HG03135 (cell line): Measurements from ENCODE around the gene SLC22A13.
"Not testable (repeated sequence)": the region's sequence is repeated elsewhere in the genome, so short reads cannot be mapped to it uniquely, and the experiment has no call there.

Experiments used
- ATAC-seq: cut with Tn5 transposase; IDR thresholded peaks from one replicate; pipeline ENCODE4 v1.9.1; 2021; ENCODE audit warnings: mild to moderate bottlenecking, moderate library complexity; ENCODE audit not compliant: unreplicated experiment

SLC22A13 gene

DNA sequence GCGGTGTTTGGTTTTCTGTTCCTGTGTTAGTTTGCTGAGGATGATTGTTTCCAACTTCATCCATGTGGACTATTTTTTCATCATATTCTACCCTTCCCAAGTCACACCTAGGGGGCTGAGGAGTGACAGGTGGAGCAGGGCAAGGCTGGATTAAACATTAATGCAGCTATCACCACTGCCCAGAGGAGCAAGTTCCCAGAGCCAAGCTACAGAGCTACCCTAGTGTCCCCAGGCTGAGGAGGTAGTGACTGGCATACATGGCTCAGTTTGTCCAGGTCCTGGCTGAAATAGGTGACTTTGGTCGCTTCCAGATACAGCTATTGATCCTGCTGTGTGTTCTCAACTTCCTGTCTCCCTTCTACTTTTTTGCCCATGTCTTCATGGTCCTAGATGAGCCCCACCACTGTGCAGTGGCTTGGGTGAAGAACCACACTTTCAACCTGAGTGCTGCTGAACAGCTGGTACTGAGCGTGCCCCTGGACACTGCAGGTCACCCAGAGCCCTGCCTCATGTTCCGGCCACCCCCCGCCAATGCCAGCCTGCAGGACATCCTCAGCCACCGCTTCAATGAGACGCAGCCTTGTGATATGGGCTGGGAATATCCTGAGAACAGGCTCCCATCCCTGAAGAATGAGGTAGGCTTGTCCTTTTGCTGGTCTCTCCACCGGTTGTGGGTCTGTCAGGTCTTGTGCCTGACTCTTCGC, at the start of gene SLC22A13:
Gene SLC22A13, plus strand, starts transcription at position 209 of the 704 bp plus-strand sequence. Its CDS starts 49 bp downstream, at position 258.
- ATAC-seq: no peak

DNA sequence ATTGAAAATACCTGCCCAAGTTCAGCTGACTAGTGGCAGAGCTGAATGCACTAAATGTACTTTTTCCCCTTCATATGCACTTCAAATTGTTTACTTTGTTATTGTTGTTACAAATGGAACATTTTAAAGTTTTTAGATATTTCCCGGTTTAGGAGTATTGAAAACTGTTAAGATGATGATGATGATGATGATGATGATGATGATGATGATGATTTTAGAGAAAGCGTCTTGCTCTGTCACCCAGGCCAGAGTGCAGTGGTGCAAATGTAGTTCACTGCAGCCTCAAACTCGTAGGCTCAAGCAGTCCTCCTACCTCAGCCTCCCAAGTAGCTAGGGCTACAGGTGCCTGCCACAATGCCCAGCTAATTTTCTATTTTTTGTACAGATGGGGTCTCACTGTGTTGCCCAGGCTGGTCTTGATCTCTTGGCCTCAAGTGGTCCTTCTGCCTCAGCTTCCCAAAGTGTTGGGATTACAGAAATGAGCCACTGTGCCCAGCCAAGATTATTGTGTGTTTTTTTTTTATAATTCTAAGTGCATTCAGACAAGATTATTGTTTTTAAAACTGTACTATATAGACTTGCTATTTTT, 45.9 kb upstream of the SLC22A13 start:
- no peak for ATAC-seq

DNA sequence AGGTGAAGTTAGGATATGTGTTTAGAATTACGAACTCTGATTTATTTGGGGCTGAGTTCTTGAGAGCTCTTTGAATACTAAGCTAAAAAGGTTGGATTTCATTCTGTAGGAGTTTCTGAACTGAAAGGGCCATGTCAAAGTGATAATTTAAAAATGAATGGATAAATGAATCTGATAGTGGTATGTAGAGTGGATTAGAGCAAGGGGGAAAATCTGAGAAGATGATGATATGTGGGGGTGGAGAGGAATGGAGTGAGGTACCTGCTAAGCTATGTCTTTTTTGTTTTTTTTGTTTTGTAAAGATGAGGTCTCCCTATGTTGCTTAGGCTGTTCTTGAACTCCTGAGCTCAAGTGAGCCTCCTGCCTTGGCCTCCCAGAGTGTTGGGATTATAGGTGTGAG, 44.6 kb upstream of the SLC22A13 start:
- ATAC-seq: no peak

DNA sequence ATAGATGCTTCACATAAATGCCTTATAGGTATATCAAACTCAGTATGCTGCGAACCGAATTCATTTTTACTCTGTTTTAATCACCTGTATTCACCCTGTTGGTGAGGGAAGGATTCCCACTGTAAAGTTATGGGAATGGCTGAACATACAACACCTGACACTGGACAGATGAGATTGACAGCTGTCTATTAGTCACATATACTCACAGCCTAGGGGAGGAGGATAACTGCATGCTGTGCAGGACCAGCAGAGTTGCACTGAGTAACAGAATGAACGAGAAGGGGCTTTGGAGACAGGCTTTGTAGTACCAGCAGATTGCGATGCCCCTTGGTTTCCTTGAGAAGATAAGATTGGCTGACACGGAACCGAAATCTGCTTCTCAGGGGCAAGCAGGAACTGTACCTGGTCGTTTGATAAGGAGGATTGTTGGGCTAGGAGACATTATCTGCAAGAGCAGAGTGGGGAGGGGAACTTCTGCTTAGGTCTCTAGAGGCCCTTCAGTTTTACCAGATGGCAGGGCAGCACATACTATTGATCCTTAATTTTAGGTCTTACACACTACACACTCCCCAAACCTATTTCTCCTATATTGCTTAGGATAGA, 43.5 kb upstream of the SLC22A13 start:
- no peak for ATAC-seq

DNA sequence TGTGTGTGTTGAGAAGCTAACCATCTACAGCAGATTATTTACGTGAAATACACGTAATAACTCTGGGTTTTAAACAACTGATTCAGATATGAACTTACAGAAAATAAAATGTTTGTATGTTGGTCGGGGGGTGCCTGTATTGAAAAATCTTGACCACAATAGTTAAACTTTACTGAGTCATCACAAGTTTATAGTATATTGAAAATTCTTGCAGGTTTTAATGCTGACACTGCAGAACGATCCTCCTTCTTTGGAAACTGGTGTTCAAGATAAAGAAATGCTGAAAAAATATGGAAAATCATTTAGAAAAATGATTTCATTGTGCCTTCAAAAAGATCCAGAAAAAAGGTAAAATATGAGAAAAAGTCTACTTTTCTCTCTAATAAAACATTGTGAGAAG, 41.3 kb upstream of the SLC22A13 start:
- no peak for ATAC-seq

GRCh38 chr3:38226273-38226672, 39.3 kb upstream of the SLC22A13 start:
- no peak for ATAC-seq

DNA sequence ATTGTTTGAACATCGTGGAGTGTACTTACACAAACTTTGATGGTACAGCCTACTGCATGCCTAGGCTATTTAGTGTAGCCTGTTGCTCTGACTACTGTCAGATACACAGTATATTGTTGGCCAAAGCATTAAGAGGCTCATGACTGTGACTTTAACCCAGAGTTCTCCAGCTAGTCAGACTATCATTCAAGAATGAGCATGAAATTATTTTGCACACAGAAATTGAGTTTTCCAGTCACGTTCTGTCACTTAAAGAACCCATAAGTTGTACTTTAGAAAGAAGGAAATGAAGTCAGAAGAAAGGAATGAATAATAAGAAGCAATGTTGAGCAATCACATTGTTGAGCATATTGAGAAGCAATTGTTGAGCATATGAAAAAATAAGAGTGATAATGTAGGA, 37.6 kb upstream of the SLC22A13 start:
- no peak for ATAC-seq

GRCh38 chr3:38229036-38229435, 36.6 kb upstream of the SLC22A13 start:
- no peak for ATAC-seq

- no peak for ATAC-seq
Observed at GRCh38 chr3:38232701-38233100, 32.9 kb upstream of the SLC22A13 start.

DNA sequence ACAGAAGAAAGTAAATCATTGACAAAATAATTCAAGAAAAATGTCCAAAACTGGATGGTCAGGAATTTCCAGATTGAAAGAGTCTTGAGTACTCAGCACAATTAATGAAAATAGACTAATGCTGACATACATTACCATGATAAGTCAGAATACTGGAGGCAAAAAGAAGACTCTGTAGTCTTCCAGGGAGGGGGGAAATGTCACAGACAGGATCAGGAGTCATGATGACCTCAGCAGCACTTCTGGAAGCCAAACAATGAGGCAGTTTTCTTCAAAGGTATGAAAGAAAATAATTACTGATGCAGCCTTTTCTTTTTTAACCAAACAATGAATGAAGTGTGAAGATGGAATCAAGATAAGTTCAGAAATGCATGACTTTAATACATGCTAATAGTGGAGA, 30.1 kb upstream of the SLC22A13 start:
- ATAC-seq: no peak

DNA sequence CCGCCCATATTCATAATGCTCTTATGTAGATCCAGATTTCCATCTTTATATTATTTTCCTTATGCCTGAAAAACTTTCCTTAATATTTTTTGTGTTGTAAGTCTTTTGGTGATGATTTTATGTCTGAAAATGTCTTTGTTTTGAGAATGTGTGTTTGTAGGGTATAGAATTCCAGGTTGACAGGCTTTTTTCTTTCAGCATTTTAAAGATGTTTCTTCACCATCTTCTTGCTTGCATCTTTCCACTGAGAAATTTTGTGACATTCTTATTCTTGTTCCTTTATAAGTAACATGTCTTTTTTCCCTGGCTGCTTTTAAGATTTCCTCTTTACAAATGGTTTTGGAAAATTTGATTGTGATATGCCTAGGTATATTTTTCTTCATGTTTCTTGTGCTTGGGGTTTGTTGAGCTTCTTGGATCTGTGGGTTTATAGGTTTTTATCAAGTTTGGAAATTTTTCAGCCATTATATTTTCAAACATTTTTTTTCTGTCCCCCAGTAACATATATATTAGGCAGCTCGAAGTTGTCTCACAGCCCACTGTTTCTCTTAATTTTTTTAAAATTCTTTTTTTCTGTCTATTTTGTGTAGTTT, 27.1 kb upstream of the SLC22A13 start:
- ATAC-seq: no peak

- ATAC-seq: not testable (repeated sequence)
Observed at GRCh38 chr3:38242812-38243211, 22.8 kb upstream of the SLC22A13 start.

DNA sequence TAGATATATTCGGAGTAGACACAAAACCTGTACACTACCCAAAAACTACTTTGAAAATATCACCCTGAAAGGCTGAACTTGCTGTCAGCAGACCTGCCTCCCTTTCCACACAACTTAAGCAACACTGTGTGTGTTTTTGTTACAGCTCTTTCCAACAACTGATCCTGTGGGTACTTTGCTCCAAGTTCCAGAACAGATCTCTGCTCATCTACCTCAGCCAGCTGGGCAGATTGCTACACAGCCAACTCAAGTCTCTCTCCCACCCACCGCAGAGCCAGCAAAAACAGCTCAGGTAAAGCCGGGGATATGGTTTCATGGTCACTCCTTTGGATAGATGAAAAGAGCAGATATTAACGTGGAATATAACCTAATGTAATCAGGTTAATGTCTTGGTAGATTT, 19.7 kb upstream of the SLC22A13 start:
- no peak for ATAC-seq

DNA sequence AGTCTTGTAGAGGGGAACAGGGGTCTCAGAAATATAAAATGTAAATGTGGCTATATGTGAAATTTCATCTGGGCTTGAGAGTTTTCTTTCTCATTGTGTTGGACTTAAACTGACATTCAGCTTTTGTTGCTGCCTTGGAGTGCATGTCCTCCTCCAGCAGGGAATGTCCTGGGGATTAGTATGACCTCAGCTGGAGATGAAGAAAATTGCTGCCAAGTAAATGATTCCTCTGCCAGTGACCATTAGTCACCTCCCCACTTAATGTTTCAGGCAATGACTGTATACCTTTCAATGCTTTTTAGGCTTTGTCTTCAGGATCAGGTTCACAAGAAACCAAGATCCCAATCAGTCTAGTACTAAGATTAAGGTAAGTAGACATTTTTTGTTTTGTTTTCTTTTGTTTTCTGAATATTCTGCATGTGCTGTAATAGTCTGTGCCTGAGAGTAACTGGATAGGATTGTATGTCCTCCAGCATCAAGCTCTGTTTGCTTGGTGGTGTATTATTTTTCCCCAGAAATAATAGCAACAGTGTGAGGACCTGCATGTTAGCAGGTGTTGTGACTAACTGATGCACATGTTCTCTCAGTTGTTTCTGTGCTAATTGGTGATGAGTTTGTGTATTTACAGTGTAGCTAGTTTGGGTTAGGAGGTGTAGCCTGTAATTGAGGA, 18.1 kb upstream of the SLC22A13 start:
- ATAC-seq: no peak

GRCh38 chr3:38250198-38250597, 15.4 kb upstream of the SLC22A13 start:
- no peak for ATAC-seq

GRCh38 chr3:38251197-38251596, 14.4 kb upstream of the SLC22A13 start:
- ATAC-seq: no peak

DNA sequence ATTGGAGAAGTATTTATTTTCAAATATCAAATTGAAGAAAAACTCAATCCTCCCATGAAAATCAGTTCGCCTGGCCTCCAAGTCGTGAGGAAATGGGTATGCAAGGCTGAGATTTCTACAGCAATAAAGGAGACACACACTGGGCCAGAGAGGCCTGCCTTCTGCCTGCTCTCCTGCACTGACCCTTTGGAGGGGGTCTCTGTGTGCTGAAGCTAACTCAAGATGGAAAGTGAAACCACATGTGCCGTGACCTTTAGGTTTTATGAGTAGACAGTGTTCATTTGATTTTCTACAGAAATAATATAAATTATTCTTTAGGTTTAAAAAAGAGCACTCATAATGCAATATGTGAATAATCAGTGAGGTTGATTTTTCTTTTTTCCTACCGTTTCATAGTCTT, 11.9 kb upstream of the SLC22A13 start:
- no peak for ATAC-seq

GRCh38 chr3:38254872-38255271, 10.7 kb upstream of the SLC22A13 start:
- no peak for ATAC-seq

DNA sequence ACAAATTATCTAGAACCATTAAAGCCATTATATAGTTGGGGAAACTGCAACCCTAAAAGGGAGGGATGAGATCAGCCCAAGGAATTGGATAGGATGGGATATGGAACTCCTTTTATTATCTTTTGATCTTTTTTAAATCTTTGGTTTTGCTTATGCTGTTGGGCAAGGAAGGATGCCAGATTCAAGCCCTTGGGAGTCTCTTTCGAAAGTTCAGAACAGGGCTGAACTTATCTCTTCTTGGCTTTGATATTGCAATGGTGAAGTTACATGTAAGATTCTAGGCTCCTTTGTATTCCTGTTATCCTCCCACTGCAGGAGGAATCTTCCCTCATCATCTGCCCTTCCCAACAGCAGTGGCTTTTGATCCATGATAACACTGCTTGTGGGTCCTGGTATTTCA, 10.0 kb upstream of the SLC22A13 start:
- ATAC-seq: no peak

GRCh38 chr3:38257583-38257982, 8.0 kb upstream of the SLC22A13 start:
- no peak for ATAC-seq

- no peak for ATAC-seq
Observed at GRCh38 chr3:38260474-38260873, 5.1 kb upstream of the SLC22A13 start.
